ENCODE measurements around the gene AGBL5. TPM values are rescaled to one million over a fixed set of nuclear protein-coding genes. Genes with fewer than 3 reads are reported as not detected.

AGBL5 gene
- polyA plus RNA-seq, 1 donor (not counting 4 experiments of a cell fraction or from before 2014, with no cell fraction given): 25.5 TPM

- H4K20me1 ChIP-seq (ENCODE audit: control insufficient read depth, extremely low read depth, insufficient read depth, low read length): no peaks in the 10 kb centered on the region
- no peak overlapping the region for H2AFZ ChIP-seq (ENCODE audit: control insufficient read depth, low read length)
- H3K27ac ChIP-seq (ENCODE audit: control insufficient read depth, insufficient read depth, low read length): no peak overlapping the region
- no peaks in the 10 kb centered on the region for H3K27me3 ChIP-seq (ENCODE audit: control insufficient read depth, extremely low read depth, insufficient read depth, low read length)
- H3K9me3 ChIP-seq (ENCODE audit: control insufficient read depth, low read depth, low read length): no peaks in the 10 kb centered on the region
- TF ChIP-seq EZH2 (IDR thresholded peaks at IDR 0.05; ENCODE audit: low read length): no peak
- TF ChIP-seq CTCF (optimal IDR thresholded peaks at IDR 0.05 in 1 of 3, IDR thresholded peaks at IDR 0.05 in 1 of 3, conservative IDR thresholded peaks at IDR 0.05 in 1 of 3; ENCODE audit: extremely low read depth in 1 of 3, insufficient read depth in 2 of 3, low read length in 3 of 3): no peak
- no peak overlapping the region for H3K4me3 ChIP-seq (ENCODE audit: control insufficient read depth in 2 of 3, extremely low read depth in 1 of 3, insufficient read depth in 2 of 3, low read depth in 1 of 3, low read length in 3 of 3)
- no peaks in the 10 kb centered on the region for H3K9me1 ChIP-seq (ENCODE audit: control insufficient read depth, extremely low read depth, insufficient read depth, low read length)
- no peak overlapping the region for H3K9ac ChIP-seq (ENCODE audit: control insufficient read depth, extremely low read depth, insufficient read depth, low read length)
- FAIRE-seq (no peak), DNase-seq (ENCODE audit: low read depth, low spot score) (no peak)
- H3K4me2 ChIP-seq (ENCODE audit: control insufficient read depth, extremely low read depth, insufficient read depth, low read depth, low read length): no peak overlapping the region
- H3K36me3 ChIP-seq (ENCODE audit: control insufficient read depth in 2 of 2, extremely low read depth in 1 of 2, insufficient read depth in 2 of 2, low read length in 2 of 2): peaks cover 13 to 23% of the 10 kb centered on the region in 2 experiments
- H3K79me2 ChIP-seq (ENCODE audit: control insufficient read depth, insufficient read depth, low read length): no peaks in the 10 kb centered on the region
- H3K4me1 ChIP-seq (ENCODE audit: control insufficient read depth, extremely low read depth, insufficient read depth, low read length): peaks cover 5% of the 10 kb centered on the region
- dilution Hi-C loops (cut with MboI; ENCODE audit: extremely low pct_ligation_motif_present, low sequenced_read_pairs): no loop called here
Observed at GRCh38 chr2:27054721-27055120, 3.3 kb downstream of the AGBL5 start.

GRCh38 chr2:27057184-27057583, 5.7 kb downstream of the AGBL5 start:
- no peaks in the 10 kb centered on the region for H3K79me2 ChIP-seq (ENCODE audit: control insufficient read depth, insufficient read depth, low read length)
- no peak for TF ChIP-seq EZH2 (IDR thresholded peaks at IDR 0.05; ENCODE audit: low read length)
- no peak for TF ChIP-seq CTCF (optimal IDR thresholded peaks at IDR 0.05 in 1 of 3, IDR thresholded peaks at IDR 0.05 in 1 of 3, conservative IDR thresholded peaks at IDR 0.05 in 1 of 3; ENCODE audit: extremely low read depth in 1 of 3, insufficient read depth in 2 of 3, low read length in 3 of 3)
- no peaks in the 10 kb centered on the region for H4K20me1 ChIP-seq (ENCODE audit: control insufficient read depth, extremely low read depth, insufficient read depth, low read length)
- H3K4me1 ChIP-seq (ENCODE audit: control insufficient read depth, extremely low read depth, insufficient read depth, low read length): peaks cover 2% of the 10 kb centered on the region
- no peak overlapping the region for H2AFZ ChIP-seq (ENCODE audit: control insufficient read depth, low read length)
- dilution Hi-C loops (cut with MboI; ENCODE audit: extremely low pct_ligation_motif_present, low sequenced_read_pairs): no loop called here
- no peaks in the 10 kb centered on the region for H3K27me3 ChIP-seq (ENCODE audit: control insufficient read depth, extremely low read depth, insufficient read depth, low read length)
- FAIRE-seq: no peak
- H3K9me3 ChIP-seq (ENCODE audit: control insufficient read depth, low read depth, low read length): no peaks in the 10 kb centered on the region
- no peaks in the 10 kb centered on the region for H3K9me1 ChIP-seq (ENCODE audit: control insufficient read depth, extremely low read depth, insufficient read depth, low read length)
- H3K4me2 ChIP-seq (ENCODE audit: control insufficient read depth, extremely low read depth, insufficient read depth, low read depth, low read length): no peak overlapping the region
- no peak overlapping the region for H3K27ac ChIP-seq (ENCODE audit: control insufficient read depth, insufficient read depth, low read length)
- no peak overlapping the region for H3K4me3 ChIP-seq (ENCODE audit: control insufficient read depth in 2 of 3, extremely low read depth in 1 of 3, insufficient read depth in 2 of 3, low read depth in 1 of 3, low read length in 3 of 3)
- peaks cover 16 to 24% of the 10 kb centered on the region in 2 experiments for H3K36me3 ChIP-seq (ENCODE audit: control insufficient read depth in 2 of 2, extremely low read depth in 1 of 2, insufficient read depth in 2 of 2, low read length in 2 of 2)
- no peak for DNase-seq (ENCODE audit: low read depth, low spot score)
- H3K9ac ChIP-seq (ENCODE audit: control insufficient read depth, extremely low read depth, insufficient read depth, low read length): no peak overlapping the region
